ENCODE data around the gene CCDC102B.

DNA sequence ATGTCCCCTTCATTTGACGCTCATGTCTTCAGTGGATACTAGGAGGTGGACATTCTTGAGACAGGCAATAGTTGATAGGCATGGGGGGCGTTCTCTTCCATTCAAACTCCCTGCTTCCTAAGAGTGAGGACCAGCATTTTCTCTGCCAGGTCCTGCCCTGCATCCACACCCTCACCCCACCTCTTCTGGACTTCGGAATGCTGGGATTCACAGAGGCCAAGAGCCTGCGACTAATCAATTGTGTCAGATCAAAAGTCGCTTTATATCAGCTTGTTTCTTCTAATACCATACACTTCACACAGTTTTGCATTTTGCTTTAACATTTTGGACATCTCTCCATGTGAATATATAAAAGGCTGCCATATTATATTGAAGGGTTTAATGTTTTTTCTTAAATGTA lies 210.7 kb downstream of the CCDC102B start:
- TF ChIP-seq CTCF (IDR thresholded peaks at IDR 0.05) (no peak), POLR2A (IDR thresholded peaks at IDR 0.05) (no peak)

All from testis (tissue), 2 donors.